Thoracic aorta (tissue), 2 donors: ENCODE results near the gene CUBN. TPM values are rescaled to one million over a fixed set of nuclear protein-coding genes. Genes with fewer than 3 reads are reported as not detected.

Experiments used
- ATAC-seq: fragments of 150-250 bp; one replicate; pipeline ENCODE4 v1.8.0; 2017; ENCODE audit warnings: low read depth; ENCODE audit not compliant: insufficient number of reproducible peaks, low FRiP score
- DNase-seq: peaks from one replicate; pipeline ENCODE4 v3.0.0-alpha.2; 2020; ENCODE audit warnings: low spot score
- H3K27ac ChIP-seq, 2 donors: fragments of 200-600 bp; sonication (generic); 1 replicate in 1 of 2; 2 replicates in 1 of 2; pipeline ENCODE4 v1.5.1; 2016; ENCODE audit warnings: mild to moderate bottlenecking in 2 of 2, moderate library complexity in 2 of 2
- H3K27me3 ChIP-seq: fragments of 200-600 bp; sonication (generic); replicated peaks from 2 replicates; pipeline ENCODE4 v1.6.0; 2016; ENCODE audit warnings: mild to moderate bottlenecking; ENCODE audit not compliant: insufficient read depth
- H3K36me3 ChIP-seq: fragments of 200-600 bp; sonication (generic); one replicate; pipeline ENCODE4 v1.5.1; 2016
- H3K4me1 ChIP-seq, 2 donors: fragments of 200-600 bp; sonication (generic); 1 replicate in 1 of 2; 2 replicates in 1 of 2; pipeline versions ENCODE4 v1.5.1 to v1.6.0; 2016; ENCODE audit warnings: low read depth in 2 of 2, mild to moderate bottlenecking in 1 of 2; ENCODE audit not compliant: control insufficient read depth in 1 of 2
- H3K4me3 ChIP-seq: fragments of 200-600 bp; sonication (generic); 2 replicates; pipeline ENCODE4 v1.5.1; 2016; ENCODE audit warnings: mild to moderate bottlenecking
- H3K9me3 ChIP-seq: fragments of 200-600 bp; sonication (generic); 2 replicates; pipeline ENCODE4 v1.5.1; 2016
- CTCF ChIP-seq: fragments of 200-600 bp; sonication (generic); IDR thresholded peaks from one replicate; pipeline ENCODE4 v1.5.1; 2019; ENCODE audit warnings: antibody characterized with exemption
- total RNA-seq, 2 donors: library from RNA; depleted of rRNA; stranded (reverse); fragments of >200 nt; gene quantifications; one replicate each; pipeline versions ENCODE4 v1.1.0 to v1.2.3, GENCODE V29; 2016

The CUBN gene
- total RNA-seq, 2 donors from 2014 or later, result 4.1 to 4.6 TPM

- peaks cover 17 to 56% of the 10 kb centered on the region in 2 donors for H3K4me1 ChIP-seq
- peak overlapping the region in 1 of 2 donors; percentile 2 for H3K27ac ChIP-seq
- H3K36me3 ChIP-seq, result no peaks in the 10 kb centered on the region
- no peak overlapping the region for H3K4me3 ChIP-seq
- no peak for ATAC-seq
- H3K9me3 ChIP-seq, result no peaks in the 10 kb centered on the region
- no peaks in the 10 kb centered on the region for H3K27me3 ChIP-seq
- no peak for TF ChIP-seq CTCF
- DNase-seq, result no peak
Observed at GRCh38 chr10:17005621-17006566, 123.7 kb downstream of the CUBN start.

GRCh38 chr10:17004801-17005380, 124.7 kb downstream of the CUBN start:
- H3K9me3 ChIP-seq, result no peaks in the 10 kb centered on the region
- no peaks in the 10 kb centered on the region for H3K36me3 ChIP-seq
- DNase-seq (no peak), ATAC-seq (no peak)
- H3K4me3 ChIP-seq, result no peak overlapping the region
- TF ChIP-seq CTCF, result no peak
- H3K4me1 ChIP-seq, result peaks cover 25 to 63% of the 10 kb centered on the region in 2 donors
- no peaks in the 10 kb centered on the region for H3K27me3 ChIP-seq
- no peak overlapping the region for H3K27ac ChIP-seq

- Histone ChIP-seq H3K36me3 (no peaks in the 10 kb centered on the region), H3K4me1 (peaks cover 19 to 63% of the 10 kb centered on the region in 2 donors), H3K4me3 (no peak overlapping the region), H3K27ac (peak overlapping the region; percentile 85 to 91), H3K9me3 (no peaks in the 10 kb centered on the region), H3K27me3 (no peaks in the 10 kb centered on the region)
- DNase-seq (no peak), ATAC-seq (no peak)
- no peak for TF ChIP-seq CTCF
Observed at GRCh38 chr10:17003651-17004286, 125.8 kb downstream of the CUBN start.

- Histone ChIP-seq H3K36me3 (no peaks in the 10 kb centered on the region), H3K9me3 (no peaks in the 10 kb centered on the region), H3K27ac (peak overlapping the region; percentile 85 to 91), H3K27me3 (no peaks in the 10 kb centered on the region), H3K4me3 (no peak overlapping the region), H3K4me1 (peaks cover 19 to 59% of the 10 kb centered on the region in 2 donors)
- no peak for ATAC-seq
- DNase-seq, result no peak
- no peak for TF ChIP-seq CTCF
Observed at GRCh38 chr10:17003151-17003550, 126.5 kb downstream of the CUBN start.
